H9 (cell line): ENCODE measurements around the gene TIAL1. TPM values are rescaled to one million over a fixed set of nuclear protein-coding genes. Genes with fewer than 3 reads are reported as not detected.

ENCODE experiments used
- DNase-seq: peaks from one replicate; pipeline ENCODE4 v3.0.0-alpha.2; 2017
- H2AFZ ChIP-seq: one replicate; pipeline ENCODE4 v1.6.1; 2013; ENCODE audit warnings: mild to moderate bottlenecking, low read length, control low read depth, moderate library complexity
- H2AK5ac ChIP-seq: 2 replicates; pipeline ENCODE4 v1.6.1; 2013; ENCODE audit warnings: low read length, control low read depth, mixed read lengths; ENCODE audit not compliant: insufficient read length
- H2BK120ac ChIP-seq: one replicate; pipeline ENCODE4 v1.6.1; 2013; ENCODE audit warnings: low read depth, mild to moderate bottlenecking, low read length, control low read depth, inconsistent platforms; ENCODE audit not compliant: poor library complexity, severe bottlenecking
- H2BK12ac ChIP-seq: 2 replicates; pipeline ENCODE4 v1.6.1; 2013; ENCODE audit warnings: low read length, control low read depth, mixed read lengths, low read depth; ENCODE audit not compliant: insufficient read length
- H2BK15ac ChIP-seq: 2 replicates; pipeline ENCODE4 v1.6.1; 2013; ENCODE audit warnings: low read depth, low read length, control low read depth
- H2BK20ac ChIP-seq: one replicate; pipeline ENCODE4 v1.6.1; 2013; ENCODE audit warnings: low read depth, mild to moderate bottlenecking, low read length, control low read depth, inconsistent platforms; ENCODE audit not compliant: poor library complexity, severe bottlenecking
- H2BK5ac ChIP-seq: 2 replicates; pipeline ENCODE4 v1.6.1; 2013; ENCODE audit warnings: low read length, control low read depth, mixed read lengths; ENCODE audit not compliant: insufficient read length
- H3K14ac ChIP-seq: 2 replicates; pipeline ENCODE4 v1.6.1; 2013; ENCODE audit warnings: low read length, control low read depth; ENCODE audit not compliant: insufficient read depth
- H3K18ac ChIP-seq: 2 replicates; pipeline ENCODE4 v1.6.1; 2013; ENCODE audit warnings: low read depth, mild to moderate bottlenecking, mixed read lengths, low read length, control low read depth; ENCODE audit not compliant: insufficient read length
- H3K23ac ChIP-seq: 2 replicates; pipeline ENCODE4 v1.6.1; 2013; ENCODE audit warnings: low read length, control low read depth, mixed read lengths, low read depth; ENCODE audit not compliant: insufficient read length
- H3K23me2 ChIP-seq: 2 replicates; pipeline ENCODE4 v1.6.1; 2013; ENCODE audit warnings: low read depth, mild to moderate bottlenecking, mixed read lengths, low read length, control low read depth; ENCODE audit not compliant: insufficient read length, poor library complexity, severe bottlenecking
- H3K27ac ChIP-seq: 2 replicates; pipeline ENCODE4 v1.5.1; 2013; ENCODE audit warnings: low read length, control low read depth, mixed read lengths, low read depth; ENCODE audit not compliant: insufficient read length
- H3K27me3 ChIP-seq: 2 replicates; pipeline ENCODE4 v1.6.1; 2013; ENCODE audit warnings: low read length, control low read depth, inconsistent platforms; ENCODE audit not compliant: insufficient read depth
- H3K4ac ChIP-seq: 2 replicates; pipeline ENCODE4 v1.6.1; 2013; ENCODE audit warnings: low read depth, mild to moderate bottlenecking, control low read depth, inconsistent platforms, low read length, moderate library complexity
- H3K4me1 ChIP-seq: 2 replicates; pipeline ENCODE4 v1.6.1; 2013; ENCODE audit warnings: low read length, control low read depth, inconsistent platforms; ENCODE audit not compliant: insufficient read depth
- H3K4me2 ChIP-seq: 2 replicates; pipeline ENCODE4 v1.6.1; 2013; ENCODE audit warnings: low read length, control low read depth, mixed read lengths; ENCODE audit not compliant: insufficient read length, insufficient read depth
- H3K56ac ChIP-seq: 2 replicates; pipeline ENCODE4 v1.6.1; 2013; ENCODE audit warnings: low read depth, mild to moderate bottlenecking, mixed read lengths, low read length, control low read depth; ENCODE audit not compliant: insufficient read length
- H3K79me1 ChIP-seq: 2 replicates; pipeline ENCODE4 v1.6.1; 2013; ENCODE audit warnings: low read depth, mild to moderate bottlenecking, moderate library complexity, low read length, control low read depth, inconsistent platforms; ENCODE audit not compliant: insufficient read depth, poor library complexity, severe bottlenecking
- H3K79me2 ChIP-seq: 2 replicates; pipeline ENCODE4 v1.6.1; 2013; ENCODE audit warnings: low read length, control low read depth, inconsistent platforms; ENCODE audit not compliant: insufficient read depth
- H3K9ac ChIP-seq: 2 replicates; pipeline ENCODE4 v1.6.1; 2013; ENCODE audit warnings: low read length, control low read depth, mixed read lengths; ENCODE audit not compliant: insufficient read length; ENCODE audit errors: extremely low read depth
- H3K9me3 ChIP-seq: one replicate; pipeline ENCODE4 v1.6.1; 2013; ENCODE audit warnings: low read depth, low read length, inconsistent platforms; ENCODE audit not compliant: control insufficient read depth
- H3T11ph ChIP-seq: one replicate; pipeline ENCODE4 v1.6.1; 2013; ENCODE audit warnings: mild to moderate bottlenecking, low read length, control low read depth, inconsistent platforms
- H4K20me1 ChIP-seq: one replicate; pipeline ENCODE4 v1.6.1; 2013; ENCODE audit not compliant: control insufficient read depth, insufficient read length, insufficient read depth
- H4K5ac ChIP-seq: 2 replicates; pipeline ENCODE4 v1.6.1; 2013; ENCODE audit warnings: low read depth, mild to moderate bottlenecking, mixed read lengths, low read length, control low read depth; ENCODE audit not compliant: insufficient read length
- H4K8ac ChIP-seq: replicated peaks from 2 replicates; pipeline ENCODE4 v1.6.1; 2013; ENCODE audit warnings: low read length, control low read depth, mixed read lengths, low read depth; ENCODE audit not compliant: insufficient read length
- H4K91ac ChIP-seq: 2 replicates; pipeline ENCODE4 v1.6.1; 2013; ENCODE audit warnings: low read depth, mild to moderate bottlenecking, moderate library complexity, mixed read lengths, low read length, control low read depth; ENCODE audit not compliant: insufficient read length
- H3K27ac Mint-ChIP-seq, 3 experiments: 2 replicates in 2 of 3; 3 replicates in 1 of 3; pipeline ENCODE4 v1.8.0; 2020 to 2021; ENCODE audit warnings: mixed read lengths in 3 of 3, mild to moderate bottlenecking in 1 of 3, moderate library complexity in 1 of 3
- H3K27me3 Mint-ChIP-seq: 2 replicates; pipeline ENCODE4 v1.8.0; 2021; ENCODE audit warnings: low read depth, mild to moderate bottlenecking, moderate library complexity, mixed read lengths
- H3K36me3 Mint-ChIP-seq, 3 experiments: 2 replicates in 2 of 3; 3 replicates in 1 of 3; pipeline ENCODE4 v1.8.0; 2020 to 2021; ENCODE audit warnings: low read depth in 3 of 3, mixed read lengths in 3 of 3; ENCODE audit not compliant: insufficient read depth in 1 of 3
- H3K4me1 Mint-ChIP-seq, 2 experiments: 2 replicates each; pipeline ENCODE4 v1.8.0; 2020; ENCODE audit warnings: mixed read lengths in 2 of 2
- H3K4me3 Mint-ChIP-seq, 2 experiments: 2 replicates in 1 of 2; 3 replicates in 1 of 2; pipeline ENCODE4 v1.8.0; 2020 to 2021; ENCODE audit warnings: mild to moderate bottlenecking in 2 of 2, mixed read lengths in 2 of 2, moderate library complexity in 1 of 2
- H3K9me3 Mint-ChIP-seq, 2 experiments: 2 replicates in 1 of 2; 3 replicates in 1 of 2; pipeline ENCODE4 v1.8.0; 2020; ENCODE audit warnings: mild to moderate bottlenecking in 2 of 2, mixed read lengths in 2 of 2, moderate library complexity in 1 of 2
- CTCF ChIP-seq: fragments of 200-600 bp; sonication (generic); conservative IDR thresholded peaks from 3 replicates; pipeline ENCODE4 v1.8.0; 2021; ENCODE audit warnings: antibody characterized with exemption, mild to moderate bottlenecking
- WGBS: extraction: QIAGEN DNeasy Blood & Tissue Kit; methylation state at CpG from one replicate; pipeline ENCODE4 v1.1.7; 2013; ENCODE audit warnings: missing lambda C conversion rate, low lambda C conversion rate, mixed read lengths; ENCODE audit not compliant: insufficient read length; ENCODE audit errors: extremely low coverage; 5-methylcytosine and 5-hydroxymethylcytosine counted together
- total RNA-seq: library from RNA; stranded (reverse); gene quantifications from 2 replicates; pipeline ENCODE4 v1.2.1, GENCODE V29; 2021

Gene TIAL1
- total RNA-seq, 1 experiment from 2014 or later, result 146 TPM

DNA sequence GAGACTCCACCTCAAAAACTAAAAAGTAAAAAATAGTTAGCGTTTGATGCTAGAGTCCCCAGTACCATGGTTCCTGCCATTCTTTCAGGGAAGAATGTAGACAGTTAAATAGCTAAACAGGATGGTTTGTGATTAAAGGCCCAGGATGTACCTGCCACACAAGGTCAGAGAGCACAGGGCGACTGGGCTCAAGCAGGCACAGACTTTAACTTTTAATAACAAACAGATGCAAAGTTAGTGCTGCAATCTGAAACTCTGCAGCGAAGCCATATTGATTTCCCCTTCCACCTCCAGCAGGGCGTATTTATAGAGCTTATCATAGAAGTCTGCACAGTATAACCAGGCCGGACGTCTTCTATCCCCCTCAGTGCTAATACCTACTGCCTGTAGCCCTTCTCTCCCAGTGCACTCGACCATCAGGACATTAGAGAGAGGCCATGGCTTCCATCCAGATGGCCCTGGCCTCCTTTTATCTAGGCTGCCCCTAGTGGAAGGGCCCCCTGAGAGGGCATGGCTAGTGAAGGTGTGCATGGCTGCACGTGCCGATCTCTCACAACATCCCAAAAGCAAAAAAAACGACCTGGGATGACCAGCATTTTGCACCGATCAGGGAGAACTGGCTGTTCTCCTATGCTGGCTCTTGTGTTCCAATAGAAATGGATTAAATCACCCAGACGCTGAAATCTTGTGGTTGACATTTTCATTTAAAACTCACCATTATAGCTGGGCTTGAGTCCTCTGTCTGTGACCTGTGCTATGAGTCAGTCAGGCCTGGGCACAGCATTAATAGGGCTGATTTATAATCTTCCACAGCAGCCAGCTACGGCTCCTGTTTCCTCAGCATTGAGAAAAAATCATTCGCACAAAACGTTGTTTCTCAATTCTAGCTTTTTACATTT, 46.8 kb upstream of the TIAL1 start:
- Mint-ChIP-seq H3K27ac (no peak overlapping the region), H3K27me3 (peaks cover 1% of the 10 kb centered on the region; the same call in 1 of the 2 replicates), H3K4me1 (peaks cover 0 to 6% of the 10 kb centered on the region in 2 experiments; a peak in 2 of 4 replicates), H3K36me3 (no peaks in the 10 kb centered on the region), H3K4me3 (no peak overlapping the region), H3K9me3 (peaks cover 4 to 6% of the 10 kb centered on the region in 2 experiments; a peak in 2 of 5 replicates)
- Histone ChIP-seq H2AFZ (no peak overlapping the region), H2BK120ac (no peak overlapping the region), H3K18ac (no peak overlapping the region), H2AK5ac (no peak overlapping the region), H3K79me1 (no peaks in the 10 kb centered on the region), H2BK20ac (no peak overlapping the region), H3K27ac (no peak overlapping the region), H3K27me3 (no peaks in the 10 kb centered on the region), H4K5ac (no peak overlapping the region), H3K9ac (no peak overlapping the region), H4K91ac (no peak overlapping the region), H3K4ac (no peak overlapping the region), H3K56ac (no peak overlapping the region), H3K23ac (no peak overlapping the region), H3K4me1 (no peaks in the 10 kb centered on the region), H3K79me2 (no peaks in the 10 kb centered on the region), H2BK15ac (no peak overlapping the region), H2BK12ac (no peak overlapping the region), H3K23me2 (no peaks in the 10 kb centered on the region), H3K4me2 (no peak overlapping the region), H4K20me1 (no peaks in the 10 kb centered on the region), H3K9me3 (no peaks in the 10 kb centered on the region), H2BK5ac (no peak overlapping the region), H3T11ph (no peak overlapping the region), H3K14ac (no peak overlapping the region), H4K8ac (no peak overlapping the region)
- TF ChIP-seq CTCF, result peak; percentile 24; the same call in 1 of the 3 replicates
- no CpG with 5 or more reads among the region's 15 CpGs for WGBS
- no peak for DNase-seq
